ENCODE results near the gene MED29.

MED29 gene

GRCh38 chr19:39390751-39391437 lies at the start of gene MED29, which contains the start of gene PAF1:
MED29 (plus strand) TSS chr19:39391378; CDS start chr19:39391423, 45 bp downstream.
PAF1 (minus strand) TSS chr19:39391106; CDS start chr19:39390864, 242 bp downstream.
- H3K27ac Mint-ChIP-seq = peak within 1 kb of the TSS; percentile 100
- H3K4me3 Mint-ChIP-seq = peak within 1 kb of the TSS; percentile 96
- no peaks in the 10 kb centered on the region for H3K27me3 Mint-ChIP-seq (ENCODE audit: low read depth, poor library complexity)
- peaks cover 30% of the 10 kb centered on the region for H3K4me1 Mint-ChIP-seq
- DNase-seq = peak; percentile 90
- no peak for TF ChIP-seq CTCF (IDR thresholded peaks at IDR 0.05)
- H3K36me3 Mint-ChIP-seq (ENCODE audit: low read depth) = peaks cover 42% of the 10 kb centered on the region
- H3K9me3 Mint-ChIP-seq = no peaks in the 10 kb centered on the region

- peak; percentile 63 for TF ChIP-seq CTCF (IDR thresholded peaks at IDR 0.05)
- no peaks in the 10 kb centered on the region for H3K9me3 Mint-ChIP-seq
- peak within 1 kb of the TSS; percentile 92 for H3K27ac Mint-ChIP-seq
- H3K4me3 Mint-ChIP-seq = peak within 1 kb of the TSS; percentile 92
- H3K36me3 Mint-ChIP-seq (ENCODE audit: low read depth) = peaks cover 19% of the 10 kb centered on the region
- peak; percentile 99 for DNase-seq
- peaks cover 15% of the 10 kb centered on the region for H3K27me3 Mint-ChIP-seq (ENCODE audit: low read depth, poor library complexity)
- H3K4me1 Mint-ChIP-seq = peaks cover 51% of the 10 kb centered on the region
Measured at GRCh38 chr19:39341719-39342604, 49.2 kb upstream of the MED29 start, which contains the start of gene SAMD4B. SAMD4B (plus strand) TSS chr19:39342421; CDS start chr19:39356894, 14,473 bp downstream.

GRCh38 chr19:39342647-39343305 lies 48.4 kb upstream of the MED29 start:
- no peak for DNase-seq
- H3K36me3 Mint-ChIP-seq (ENCODE audit: low read depth) = peaks cover 26% of the 10 kb centered on the region
- TF ChIP-seq CTCF (IDR thresholded peaks at IDR 0.05) = no peak
- peaks cover 59% of the 10 kb centered on the region for H3K4me1 Mint-ChIP-seq
- H3K27ac Mint-ChIP-seq = peak overlapping the region; percentile 76
- H3K9me3 Mint-ChIP-seq = no peaks in the 10 kb centered on the region
- H3K27me3 Mint-ChIP-seq (ENCODE audit: low read depth, poor library complexity) = peaks cover 7% of the 10 kb centered on the region
- H3K4me3 Mint-ChIP-seq = peak overlapping the region; percentile 92

GRCh38 chr19:39345956-39346355 lies 45.2 kb upstream of the MED29 start:
- Mint-ChIP-seq H3K4me1 (peaks cover 60% of the 10 kb centered on the region), H3K9me3 (no peaks in the 10 kb centered on the region), H3K27me3 (ENCODE audit: low read depth, poor library complexity) (no peaks in the 10 kb centered on the region), H3K4me3 (peak overlapping the region; percentile 29), H3K36me3 (ENCODE audit: low read depth) (peaks cover 49% of the 10 kb centered on the region), H3K27ac (peak overlapping the region; percentile 74)
- no peak for TF ChIP-seq CTCF (IDR thresholded peaks at IDR 0.05)
- no peak for DNase-seq

GRCh38 chr19:39347332-39348164 lies 43.6 kb upstream of the MED29 start:
- Mint-ChIP-seq H3K9me3 (no peaks in the 10 kb centered on the region), H3K4me1 (peaks cover 52% of the 10 kb centered on the region), H3K27ac (peak overlapping the region; percentile 6), H3K4me3 (no peak overlapping the region), H3K36me3 (ENCODE audit: low read depth) (peaks cover 59% of the 10 kb centered on the region), H3K27me3 (ENCODE audit: low read depth, poor library complexity) (no peaks in the 10 kb centered on the region)
- no peak for TF ChIP-seq CTCF (IDR thresholded peaks at IDR 0.05)
- no peak for DNase-seq

Measured in nephron progenitor cell (in vitro differentiated cells).